Glutamatergic neuron (in vitro differentiated cells): ENCODE measurements around the gene NUAK2. TPM values are rescaled to one million over a fixed set of nuclear protein-coding genes. Genes with fewer than 3 reads are reported as not detected.

Source experiments
- DNase-seq: peaks from one replicate; pipeline ENCODE4 v3.0.0; 2022
- H3K27ac Mint-ChIP-seq: one replicate; pipeline ENCODE4 v1.8.0; 2020; ENCODE audit warnings: mild to moderate bottlenecking, mixed read lengths, inconsistent platforms; ENCODE audit not compliant: unreplicated experiment
- H3K27me3 Mint-ChIP-seq: one replicate; pipeline ENCODE4 v1.8.0; 2020; ENCODE audit warnings: mild to moderate bottlenecking, moderate library complexity, mixed read lengths, inconsistent platforms; ENCODE audit not compliant: unreplicated experiment
- H3K36me3 Mint-ChIP-seq: one replicate; pipeline ENCODE4 v1.8.0; 2020; ENCODE audit warnings: mild to moderate bottlenecking, mixed read lengths, inconsistent platforms; ENCODE audit not compliant: unreplicated experiment
- H3K4me1 Mint-ChIP-seq: one replicate; pipeline ENCODE4 v1.8.0; 2020; ENCODE audit warnings: mild to moderate bottlenecking, low read depth, mixed read lengths, inconsistent platforms; ENCODE audit not compliant: unreplicated experiment
- H3K4me3 Mint-ChIP-seq: one replicate; pipeline ENCODE4 v1.8.0; 2020; ENCODE audit warnings: mild to moderate bottlenecking, mixed read lengths, inconsistent platforms; ENCODE audit not compliant: unreplicated experiment
- H3K9me3 Mint-ChIP-seq: one replicate; pipeline ENCODE4 v1.8.0; 2020; ENCODE audit warnings: mild to moderate bottlenecking, moderate library complexity, mixed read lengths, inconsistent platforms; ENCODE audit not compliant: unreplicated experiment
- CTCF ChIP-seq: fragments of 200-600 bp; sonication (generic); IDR thresholded peaks from one replicate; pipeline ENCODE4 v1.5.0; 2021; ENCODE audit not compliant: partially characterized antibody, unreplicated experiment
- total RNA-seq: library from RNA; stranded (reverse); fragmentation: NEBNext Ultra II Directional; extraction: Animal tissue kit (Norgen Biotek cat#: 25700); gene quantifications from one replicate; pipeline ENCODE4 v1.2.1, GENCODE V29; 2021; ENCODE audit not compliant: unreplicated experiment

The NUAK2 gene
- total RNA-seq, 1 donor from 2014 or later = 8.0 TPM

GRCh38 chr1:205345761-205346160 is 24.2 kb upstream of the NUAK2 start:
- TF ChIP-seq CTCF = no peak
- Mint-ChIP-seq H3K4me1 (peaks cover 52% of the 10 kb centered on the region), H3K27me3 (peaks cover 23% of the 10 kb centered on the region)

GRCh38 chr1:205344066-205344928 is 22.8 kb upstream of the NUAK2 start:
- Mint-ChIP-seq H3K27ac (peak overlapping the region; percentile 73), H3K4me1 (peaks cover 39% of the 10 kb centered on the region), H3K36me3 (no peaks in the 10 kb centered on the region), H3K9me3 (peaks cover 9% of the 10 kb centered on the region), H3K27me3 (peaks cover 12% of the 10 kb centered on the region), H3K4me3 (peak overlapping the region; percentile 85)
- peak; percentile 76 for DNase-seq
- no peak for TF ChIP-seq CTCF

More at GRCh38 chr1:205345761-205346160, 24.2 kb upstream of the NUAK2 start:
- no peak overlapping the region for H3K4me3 Mint-ChIP-seq
- no peaks in the 10 kb centered on the region for H3K36me3 Mint-ChIP-seq
- H3K9me3 Mint-ChIP-seq = peaks cover 21% of the 10 kb centered on the region
- H3K27ac Mint-ChIP-seq = no peak overlapping the region
- no peak for DNase-seq

GRCh38 chr1:205343431-205344065 is 22.0 kb upstream of the NUAK2 start:
- DNase-seq = peak; percentile 76
- TF ChIP-seq CTCF = peak; percentile 77
- Mint-ChIP-seq H3K27ac (no peak overlapping the region), H3K4me3 (peak overlapping the region; percentile 84), H3K27me3 (peaks cover 12% of the 10 kb centered on the region), H3K9me3 (peaks cover 12% of the 10 kb centered on the region), H3K36me3 (no peaks in the 10 kb centered on the region), H3K4me1 (peaks cover 33% of the 10 kb centered on the region)

GRCh38 chr1:205342986-205343385 is 21.4 kb upstream of the NUAK2 start:
- no peak for TF ChIP-seq CTCF
- peak overlapping the region; percentile 84 for H3K4me3 Mint-ChIP-seq
- H3K27ac Mint-ChIP-seq = peak overlapping the region; percentile 62
- peaks cover 12% of the 10 kb centered on the region for H3K27me3 Mint-ChIP-seq
- peaks cover 15% of the 10 kb centered on the region for H3K9me3 Mint-ChIP-seq
- no peak for DNase-seq
- no peaks in the 10 kb centered on the region for H3K36me3 Mint-ChIP-seq
- H3K4me1 Mint-ChIP-seq = peaks cover 28% of the 10 kb centered on the region

GRCh38 chr1:205340676-205341075 is 19.1 kb upstream of the NUAK2 start:
- H3K27me3 Mint-ChIP-seq = peaks cover 15% of the 10 kb centered on the region
- DNase-seq = no peak
- H3K36me3 Mint-ChIP-seq = no peaks in the 10 kb centered on the region
- H3K27ac Mint-ChIP-seq = no peak overlapping the region
- peaks cover 16% of the 10 kb centered on the region for H3K9me3 Mint-ChIP-seq
- no peak for TF ChIP-seq CTCF
- H3K4me1 Mint-ChIP-seq = peaks cover 20% of the 10 kb centered on the region
- H3K4me3 Mint-ChIP-seq = peak overlapping the region; percentile 46
